ENCODE data around the gene SORBS1.

SORBS1 gene

DNA sequence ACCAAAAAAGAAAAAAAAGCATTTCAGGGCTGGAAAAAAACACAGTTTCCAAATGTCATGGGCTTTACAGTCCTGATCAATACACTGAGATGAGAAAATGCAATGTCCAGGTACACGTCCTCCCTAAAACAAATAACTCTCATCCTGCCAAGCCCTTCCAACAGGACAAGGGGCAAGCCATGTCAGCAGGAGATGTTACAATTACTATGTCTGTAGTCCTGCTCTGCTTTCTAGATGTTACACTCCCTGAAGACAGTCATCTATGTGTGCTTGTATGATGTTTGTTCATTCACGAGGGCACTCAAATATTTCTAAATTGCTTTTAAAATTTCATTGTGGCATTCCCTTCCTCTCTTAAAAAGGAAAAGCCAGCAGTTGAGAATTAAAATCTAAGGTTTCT lies 103.2 kb downstream of the SORBS1 start:
- Histone ChIP-seq H3K27ac (peak overlapping the region in 1 of 2 donors; percentile 56), H3K4me3 (no peak overlapping the region)
- TF ChIP-seq, protein P1, sequence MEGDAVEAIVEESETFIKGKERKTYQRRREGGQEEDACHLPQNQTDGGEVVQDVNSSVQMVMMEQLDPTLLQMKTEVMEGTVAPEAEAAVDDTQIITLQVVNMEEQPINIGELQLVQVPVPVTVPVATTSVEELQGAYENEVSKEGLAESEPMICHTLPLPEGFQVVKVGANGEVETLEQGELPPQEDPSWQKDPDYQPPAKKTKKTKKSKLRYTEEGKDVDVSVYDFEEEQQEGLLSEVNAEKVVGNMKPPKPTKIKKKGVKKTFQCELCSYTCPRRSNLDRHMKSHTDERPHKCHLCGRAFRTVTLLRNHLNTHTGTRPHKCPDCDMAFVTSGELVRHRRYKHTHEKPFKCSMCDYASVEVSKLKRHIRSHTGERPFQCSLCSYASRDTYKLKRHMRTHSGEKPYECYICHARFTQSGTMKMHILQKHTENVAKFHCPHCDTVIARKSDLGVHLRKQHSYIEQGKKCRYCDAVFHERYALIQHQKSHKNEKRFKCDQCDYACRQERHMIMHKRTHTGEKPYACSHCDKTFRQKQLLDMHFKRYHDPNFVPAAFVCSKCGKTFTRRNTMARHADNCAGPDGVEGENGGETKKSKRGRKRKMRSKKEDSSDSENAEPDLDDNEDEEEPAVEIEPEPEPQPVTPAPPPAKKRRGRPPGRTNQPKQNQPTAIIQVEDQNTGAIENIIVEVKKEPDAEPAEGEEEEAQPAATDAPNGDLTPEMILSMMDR (IDR thresholded peaks at IDR 0.05): no peak
- DNase-seq (ENCODE audit: low spot score): no peak

DNA sequence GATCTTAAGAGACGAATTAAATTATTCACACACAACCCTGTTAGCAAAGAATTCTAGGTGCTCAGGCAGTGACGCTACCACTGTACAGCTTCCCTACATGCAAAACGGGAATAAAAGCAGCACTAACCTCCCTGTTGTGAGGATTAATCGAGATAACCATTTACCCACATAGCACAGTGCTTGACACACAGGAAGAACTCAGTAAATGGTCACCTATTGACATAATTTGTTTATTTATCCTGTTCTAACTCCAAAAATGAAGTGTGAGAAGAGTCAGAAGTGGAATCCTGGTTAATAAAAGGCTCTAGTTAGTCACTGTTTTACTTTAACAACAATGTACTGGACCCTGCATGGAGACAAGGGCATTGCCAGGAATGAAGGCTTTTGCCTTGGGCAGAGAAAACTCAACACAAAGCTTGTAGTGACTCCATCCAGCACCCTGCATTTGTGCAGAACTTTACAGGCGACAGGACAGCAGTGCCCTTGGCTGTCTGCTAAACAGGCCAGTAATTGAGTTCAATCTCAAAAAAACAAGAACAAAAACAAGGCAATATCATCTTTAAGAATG lies 103.8 kb downstream of the SORBS1 start:
- TF ChIP-seq, protein P1 (IDR thresholded peaks at IDR 0.05): no peak
- peak overlapping the region in 1 of 2 donors; percentile 69 for H3K27ac ChIP-seq
- peak; percentile 14 for DNase-seq (ENCODE audit: low spot score)
- H3K4me3 ChIP-seq: no peak overlapping the region

DNA sequence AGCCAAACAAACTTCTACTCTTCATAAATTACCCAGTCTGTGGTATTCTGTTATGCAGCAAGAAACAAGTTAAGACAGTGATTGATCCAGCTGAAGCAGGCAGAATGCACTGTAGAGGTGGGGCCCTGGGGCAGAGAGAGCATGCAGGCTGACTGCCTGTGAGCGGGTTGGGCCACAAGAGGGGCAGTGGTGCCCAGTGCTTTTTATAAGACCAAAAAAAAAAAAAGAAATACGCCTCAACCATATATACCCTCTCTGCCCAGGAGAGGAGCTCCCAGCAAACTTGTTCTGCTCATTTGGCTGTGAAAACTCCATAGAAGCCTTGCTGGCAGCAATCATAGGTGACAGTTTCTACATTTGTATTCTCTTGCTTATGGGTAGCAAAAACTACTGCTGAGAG lies 104.7 kb downstream of the SORBS1 start:
- DNase-seq (ENCODE audit: low spot score): peak; percentile 47
- Histone ChIP-seq H3K4me3 (no peak overlapping the region), H3K27ac (peak overlapping the region in 1 of 2 donors; percentile 69)
- TF ChIP-seq, protein P1 (IDR thresholded peaks at IDR 0.05): no peak

DNA sequence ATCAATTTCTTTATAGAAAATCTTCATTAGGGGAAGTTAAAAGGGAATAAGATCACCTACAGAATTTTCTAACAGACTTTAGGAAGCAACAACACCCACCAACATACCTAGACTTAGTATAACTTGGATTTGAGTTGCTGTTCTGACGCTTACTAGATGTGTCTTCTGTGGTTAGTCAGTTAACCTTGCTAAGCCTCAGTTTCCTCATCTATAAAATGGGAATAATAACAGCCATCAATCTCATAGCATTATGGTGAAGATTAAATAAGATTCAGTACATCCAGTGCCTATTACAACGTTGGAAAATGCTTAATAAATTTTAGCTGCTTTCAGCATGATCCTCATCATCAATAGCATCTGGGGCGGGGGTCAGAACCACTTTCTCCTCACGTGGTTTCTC lies 106.2 kb downstream of the SORBS1 start:
- no peak overlapping the region for H3K4me3 ChIP-seq
- no peak for DNase-seq (ENCODE audit: low spot score)
- H3K27ac ChIP-seq: peak overlapping the region; percentile 37 to 87
- TF ChIP-seq, protein P1 (IDR thresholded peaks at IDR 0.05): no peak

DNA sequence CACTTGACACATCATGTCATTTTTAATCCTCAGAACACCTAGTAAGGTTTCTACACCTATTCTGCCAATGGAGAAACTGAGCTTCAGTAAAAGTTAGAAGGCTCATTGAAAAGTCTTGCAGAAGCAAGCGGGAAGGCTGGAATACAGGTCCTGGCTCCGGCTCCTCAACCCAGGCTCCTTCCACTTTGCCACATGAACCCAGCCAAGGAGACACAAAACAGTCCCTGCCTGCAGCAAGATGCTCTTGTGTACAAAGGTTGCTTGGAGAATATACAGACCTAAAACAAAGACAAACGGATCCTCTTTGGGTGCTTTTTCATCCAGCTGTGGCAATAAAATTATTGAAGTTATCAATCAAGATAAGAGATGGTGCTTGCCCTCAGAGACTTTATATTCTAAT lies 106.8 kb downstream of the SORBS1 start:
- TF ChIP-seq, protein P1 (IDR thresholded peaks at IDR 0.05): no peak
- no peak overlapping the region for H3K4me3 ChIP-seq
- peak overlapping the region in 1 of 2 donors; percentile 87 for H3K27ac ChIP-seq
- DNase-seq (ENCODE audit: low spot score): peak; percentile 55

DNA sequence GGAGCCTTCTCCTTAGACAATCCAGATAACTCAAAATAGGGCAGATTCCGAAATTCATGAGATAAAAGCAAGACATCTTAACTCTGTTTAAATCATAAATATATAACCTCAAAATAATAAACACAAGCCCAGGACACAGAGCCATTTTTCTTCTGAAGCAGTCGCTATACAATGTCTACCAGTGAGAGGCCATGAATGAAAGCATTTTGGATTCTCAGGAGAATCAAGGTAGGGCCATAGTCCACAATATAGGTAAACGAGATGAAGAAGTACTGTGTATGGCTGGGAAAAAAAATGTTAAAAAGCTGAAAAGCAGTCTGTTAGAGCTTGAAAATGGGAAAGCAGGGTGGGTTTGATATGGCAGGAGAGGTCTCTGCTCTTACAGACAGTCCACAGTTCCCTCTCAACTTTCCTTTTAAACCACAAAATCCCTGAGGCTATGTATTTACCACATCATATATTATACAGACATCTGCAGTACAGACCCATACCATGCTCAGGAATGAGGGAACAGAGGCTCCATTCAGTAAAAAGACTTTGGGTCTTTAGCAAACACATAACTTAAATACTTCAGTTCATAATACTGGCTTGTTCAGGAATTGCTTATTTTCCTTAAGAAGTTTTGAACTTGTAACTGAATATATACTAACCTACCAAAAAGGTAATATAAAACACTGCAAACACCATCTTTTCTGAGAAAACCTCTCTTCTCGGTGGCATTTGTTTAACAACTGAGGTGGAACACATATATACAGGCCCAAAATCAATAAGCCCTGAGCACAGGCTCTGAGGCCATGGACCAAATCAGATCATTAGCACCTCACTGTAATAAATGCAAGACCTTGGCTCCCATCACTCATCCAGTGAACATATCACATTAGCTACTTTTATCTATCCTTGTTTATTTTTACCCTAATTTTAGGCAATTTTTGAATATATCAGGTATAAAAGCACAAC lies 109.3 kb downstream of the SORBS1 start:
- Histone ChIP-seq H3K4me3 (no peak overlapping the region), H3K27ac (peak overlapping the region; percentile 87)
- TF ChIP-seq, protein P1 (IDR thresholded peaks at IDR 0.05): no peak
- DNase-seq (ENCODE audit: low spot score): peak; percentile 12

Data from coronary artery (tissue), 2 donors.